GM19238 (cell line): ENCODE results near the gene RPS13.
"Not testable (repeated sequence)": the region's sequence is repeated elsewhere in the genome, so short reads cannot be mapped to it uniquely, and the experiment has no call there.

Source experiments
- DNase-seq: peaks from one replicate; pipeline ENCODE4 v3.0.0; 2011; ENCODE audit warnings: low spot score; ENCODE audit not compliant: insufficient read length

RPS13 gene

GRCh38 chr11:17036666-17037658 lies 40.5 kb downstream of the RPS13 start:
- no peak for DNase-seq

- not testable (repeated sequence) for DNase-seq
Observed at GRCh38 chr11:17034027-17034426, 43.4 kb downstream of the RPS13 start.

GRCh38 chr11:17026487-17027082 lies 50.9 kb downstream of the RPS13 start:
- DNase-seq, result no peak

- DNase-seq, result no peak
Observed at GRCh38 chr11:17024924-17025323, 52.5 kb downstream of the RPS13 start.
